GM23338 (cell line): ENCODE data around the gene NUDT21. TPM values are rescaled to one million over a fixed set of nuclear protein-coding genes. Genes with fewer than 3 reads are reported as not detected.

Experiments
- ATAC-seq: fragments of 200-7000 bp; cut with Tn5 transposase; 3 replicates; pipeline ENCODE4 v1.9.1; 2020
- DNase-seq: peaks from one replicate; pipeline ENCODE4 v3.0.0-alpha.2; 2015; ENCODE audit warnings: low spot score
- H2AFZ ChIP-seq: fragments of 200-600 bp; sonication (generic); 2 replicates; pipeline ENCODE4 v1.8.0; 2016; ENCODE audit warnings: antibody characterized with exemption, mild to moderate bottlenecking, moderate library complexity
- H3F3A ChIP-seq: fragments of 200-600 bp; sonication (generic); replicated peaks from 2 replicates; pipeline ENCODE4 v1.8.0; 2017; ENCODE audit warnings: antibody characterized with exemption, mixed run types, low read depth
- H3K27ac ChIP-seq: fragments of 200-600 bp; sonication (generic); 2 replicates; pipeline ENCODE4 v1.6.1; 2016; ENCODE audit warnings: low read depth
- H3K27me3 ChIP-seq: fragments of 200-600 bp; sonication (generic); 2 replicates; pipeline ENCODE4 v1.8.0; 2016; ENCODE audit warnings: mild to moderate bottlenecking, mixed run types, moderate library complexity; ENCODE audit not compliant: insufficient read depth
- H3K36me3 ChIP-seq: fragments of 200-600 bp; sonication (generic); 2 replicates; pipeline ENCODE4 v1.8.0; 2016; ENCODE audit warnings: mild to moderate bottlenecking; ENCODE audit not compliant: insufficient read depth
- H3K4me1 ChIP-seq: fragments of 200-600 bp; sonication (generic); 2 replicates; pipeline ENCODE4 v1.8.0; 2016; ENCODE audit warnings: mild to moderate bottlenecking, moderate library complexity; ENCODE audit not compliant: insufficient read depth
- H3K4me2 ChIP-seq: fragments of 200-600 bp; sonication (generic); 2 replicates; pipeline ENCODE4 v1.7.1; 2017; ENCODE audit warnings: mixed run types
- H3K4me3 ChIP-seq: fragments of 200-600 bp; sonication (generic); 2 replicates; pipeline ENCODE4 v1.6.1; 2016; ENCODE audit warnings: mixed run types
- H3K79me2 ChIP-seq: fragments of 200-600 bp; sonication (generic); replicated peaks from 2 replicates; pipeline ENCODE4 v1.8.0; 2017; ENCODE audit warnings: mild to moderate bottlenecking; ENCODE audit not compliant: insufficient read depth
- H3K9me2 ChIP-seq: fragments of 200-600 bp; sonication (generic); 2 replicates; pipeline ENCODE4 v1.8.0; 2017; ENCODE audit not compliant: insufficient read depth
- H4K20me1 ChIP-seq: fragments of 200-600 bp; sonication (generic); replicated peaks from 2 replicates; pipeline ENCODE4 v1.8.0; 2017; ENCODE audit warnings: mild to moderate bottlenecking; ENCODE audit not compliant: insufficient read depth
- H3K27ac Mint-ChIP-seq: 2 replicates; pipeline ENCODE4 v1.8.0; 2020; ENCODE audit warnings: inconsistent platforms, mild to moderate bottlenecking, moderate library complexity, mixed read lengths
- H3K27me3 Mint-ChIP-seq: 3 replicates; pipeline ENCODE4 v1.8.0; 2022; ENCODE audit warnings: low read depth, mild to moderate bottlenecking, moderate library complexity, mixed read lengths, inconsistent platforms; ENCODE audit not compliant: insufficient read depth, poor library complexity
- H3K36me3 Mint-ChIP-seq: 3 replicates; pipeline ENCODE4 v1.8.0; 2021; ENCODE audit warnings: low read depth, mild to moderate bottlenecking, inconsistent platforms, moderate library complexity, mixed read lengths
- H3K4me1 Mint-ChIP-seq: 3 replicates; pipeline ENCODE4 v1.8.0; 2020; ENCODE audit warnings: mild to moderate bottlenecking, inconsistent platforms, mixed read lengths
- H3K4me3 Mint-ChIP-seq: 3 replicates; pipeline ENCODE4 v1.8.0; 2021; ENCODE audit warnings: moderate library complexity, mild to moderate bottlenecking, inconsistent platforms, mixed read lengths
- H3K9me3 Mint-ChIP-seq: 3 replicates; pipeline ENCODE4 v1.8.0; 2020; ENCODE audit warnings: moderate library complexity, mild to moderate bottlenecking, inconsistent platforms, mixed read lengths
- CREB1 ChIP-seq: fragments of 250-450 bp; sonication (Bioruptor Pico); IDR thresholded peaks from 2 replicates; pipeline ENCODE4 v1.5.0; 2020; ENCODE audit warnings: low read depth, mild to moderate bottlenecking, moderate library complexity
- EZH2 ChIP-seq: fragments of 200-600 bp; sonication (generic); IDR thresholded peaks from one replicate; pipeline ENCODE4 v1.8.0; 2017; ENCODE audit warnings: antibody characterized with exemption, mild to moderate bottlenecking, low read depth; ENCODE audit not compliant: unreplicated experiment
- EZH2phosphoT487 ChIP-seq: fragments of 200-600 bp; sonication (generic); IDR thresholded peaks from one replicate; pipeline ENCODE4 v1.8.1; 2018; ENCODE audit warnings: antibody characterized with exemption; ENCODE audit not compliant: unreplicated experiment
- JUNB ChIP-seq: IDR thresholded peaks from one replicate; pipeline ENCODE4 v1.6.1; 2016; ENCODE audit warnings: antibody characterized with exemption; ENCODE audit not compliant: unreplicated experiment
- NANOG ChIP-seq: IDR thresholded peaks from 2 replicates; pipeline ENCODE4 v1.6.1; 2016; ENCODE audit warnings: antibody characterized with exemption, borderline replicate concordance
- POLR2AphosphoS5 ChIP-seq: IDR thresholded peaks from 2 replicates; pipeline ENCODE4 v1.6.1; 2016; ENCODE audit warnings: antibody characterized with exemption, low read depth
- STAT1 ChIP-seq: IDR thresholded peaks from one replicate; pipeline ENCODE4 v1.6.1; 2016; ENCODE audit warnings: antibody characterized with exemption; ENCODE audit not compliant: unreplicated experiment
- ZNF114 ChIP-seq: fragments of 250-450 bp; sonication (Bioruptor Pico); IDR thresholded peaks from 2 replicates; pipeline ENCODE4 v1.5.0; 2020; ENCODE audit warnings: mild to moderate bottlenecking, moderate library complexity
- ZNF331 ChIP-seq: fragments of 250-450 bp; sonication (Bioruptor Pico); IDR thresholded peaks from 2 replicates; pipeline ENCODE4 v1.5.0; 2020; ENCODE audit warnings: low read depth, mild to moderate bottlenecking, moderate library complexity
- polyA plus RNA-seq: library from polyadenylated mRNA; unstranded; fragments of >200 nt; fragmentation: Nextera tagmentation; extraction: Ambion mirVana; gene quantifications from 2 replicates; pipeline ENCODE4 v1.2.1, GENCODE V29; 2016
- total RNA-seq: library from RNA; depleted of rRNA; stranded (reverse); fragments of >200 nt; shearing (Covaris generic); gene quantifications from 2 replicates; pipeline ENCODE4 v1.2.3, GENCODE V29; 2014
- TF ChIP-seq, protein P1 (sequence below): fragments of 250-450 bp; sonication (Bioruptor Pico); IDR thresholded peaks from 2 replicates; pipeline ENCODE4 v1.5.0; 2020; ENCODE audit warnings: mild to moderate bottlenecking, moderate library complexity
- TF ChIP-seq, protein P2 (sequence below): IDR thresholded peaks from 2 replicates; pipeline ENCODE4 v1.6.1; 2016; ENCODE audit warnings: antibody characterized with exemption
- TF ChIP-seq, protein P3 (sequence below), 2 experiments: fragments of 200-600 bp in 1 of 2; sonication (generic) in 1 of 2; conservative IDR thresholded peaks; 2 replicates each; pipeline versions ENCODE4 v1.5.1 to v1.6.1; 2016 to 2017; ENCODE audit warnings: antibody characterized with exemption in 2 of 2, low read depth in 2 of 2, mild to moderate bottlenecking in 2 of 2, moderate library complexity in 1 of 2
- TF ChIP-seq, protein P4 (sequence below): IDR thresholded peaks from one replicate; pipeline ENCODE4 v1.6.1; 2018; ENCODE audit warnings: antibody characterized with exemption; ENCODE audit not compliant: unreplicated experiment

Gene NUDT21
- total and polyA plus RNA-seq, 2 experiments from 2014 or later, result 83.4 to 132 TPM

DNA sequence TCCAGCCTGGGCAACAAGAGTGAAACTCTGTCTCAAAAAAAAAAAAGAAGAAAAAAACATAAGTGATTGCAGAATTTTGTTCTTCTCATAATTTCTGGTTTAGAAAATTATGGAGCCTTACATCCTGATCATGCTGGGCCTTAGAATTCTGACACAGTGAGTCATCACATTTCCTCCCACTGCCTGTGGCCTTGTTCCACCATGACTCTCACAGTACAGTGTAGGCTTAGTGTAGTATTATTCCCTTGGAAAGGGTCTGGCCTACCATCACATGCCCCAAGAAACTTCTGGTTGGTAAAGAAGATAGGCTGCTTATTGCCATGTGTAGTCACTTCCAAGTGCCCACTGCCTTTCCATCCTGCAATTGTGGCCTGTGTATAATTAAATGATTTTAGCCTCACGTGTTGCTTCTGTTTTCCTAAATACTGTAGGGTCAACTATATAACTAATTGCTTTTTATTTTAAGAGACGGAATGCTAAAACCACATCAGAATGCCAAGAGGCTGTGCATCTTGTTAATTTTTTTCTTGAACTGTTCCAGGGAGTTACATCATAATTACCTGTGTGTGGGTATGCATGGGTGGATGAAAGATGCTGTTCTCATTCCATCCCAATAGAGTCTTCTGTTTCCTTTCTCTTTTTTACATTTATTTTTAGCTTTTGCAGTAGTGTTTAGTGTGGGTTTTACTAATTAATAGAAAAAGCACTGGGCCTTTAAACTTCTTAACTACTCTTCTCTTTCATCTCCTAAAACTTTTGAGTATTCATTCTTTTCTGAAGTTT lies 26.2 kb upstream of the NUDT21 start:
- Histone ChIP-seq H3F3A (no peaks in the 10 kb centered on the region), H3K4me1 (no peaks in the 10 kb centered on the region; the same call in 1 of the 2 replicates), H4K20me1 (peaks cover under 1% of the 10 kb centered on the region), H2AFZ (no peak overlapping the region), H3K27ac (0 out of 2 replicates have a peak overlapping the region, but pooled peaks have one; percentile 42), H3K79me2 (no peaks in the 10 kb centered on the region), H3K27me3 (no peaks in the 10 kb centered on the region), H3K9me2 (no peaks in the 10 kb centered on the region), H3K4me3 (no peak overlapping the region), H3K36me3 (peaks cover 39% of the 10 kb centered on the region), H3K4me2 (no peak overlapping the region)
- H3K4me1 Mint-ChIP-seq, result peaks cover 9% of the 10 kb centered on the region; the same call in 2 of the 3 replicates
- peaks cover 53% of the 10 kb centered on the region for H3K36me3 Mint-ChIP-seq
- H3K27me3 Mint-ChIP-seq, result no peaks in the 10 kb centered on the region
- H3K9me3 Mint-ChIP-seq, result no peaks in the 10 kb centered on the region
- no peak for TF ChIP-seq EZH2
- no peak for TF ChIP-seq ZNF331 (CRISPR knock-in tag)
- no peak for TF ChIP-seq ZNF114
- no peak for TF ChIP-seq STAT1
- TF ChIP-seq POLR2AphosphoS5, result no peak
- TF ChIP-seq, protein P1, sequence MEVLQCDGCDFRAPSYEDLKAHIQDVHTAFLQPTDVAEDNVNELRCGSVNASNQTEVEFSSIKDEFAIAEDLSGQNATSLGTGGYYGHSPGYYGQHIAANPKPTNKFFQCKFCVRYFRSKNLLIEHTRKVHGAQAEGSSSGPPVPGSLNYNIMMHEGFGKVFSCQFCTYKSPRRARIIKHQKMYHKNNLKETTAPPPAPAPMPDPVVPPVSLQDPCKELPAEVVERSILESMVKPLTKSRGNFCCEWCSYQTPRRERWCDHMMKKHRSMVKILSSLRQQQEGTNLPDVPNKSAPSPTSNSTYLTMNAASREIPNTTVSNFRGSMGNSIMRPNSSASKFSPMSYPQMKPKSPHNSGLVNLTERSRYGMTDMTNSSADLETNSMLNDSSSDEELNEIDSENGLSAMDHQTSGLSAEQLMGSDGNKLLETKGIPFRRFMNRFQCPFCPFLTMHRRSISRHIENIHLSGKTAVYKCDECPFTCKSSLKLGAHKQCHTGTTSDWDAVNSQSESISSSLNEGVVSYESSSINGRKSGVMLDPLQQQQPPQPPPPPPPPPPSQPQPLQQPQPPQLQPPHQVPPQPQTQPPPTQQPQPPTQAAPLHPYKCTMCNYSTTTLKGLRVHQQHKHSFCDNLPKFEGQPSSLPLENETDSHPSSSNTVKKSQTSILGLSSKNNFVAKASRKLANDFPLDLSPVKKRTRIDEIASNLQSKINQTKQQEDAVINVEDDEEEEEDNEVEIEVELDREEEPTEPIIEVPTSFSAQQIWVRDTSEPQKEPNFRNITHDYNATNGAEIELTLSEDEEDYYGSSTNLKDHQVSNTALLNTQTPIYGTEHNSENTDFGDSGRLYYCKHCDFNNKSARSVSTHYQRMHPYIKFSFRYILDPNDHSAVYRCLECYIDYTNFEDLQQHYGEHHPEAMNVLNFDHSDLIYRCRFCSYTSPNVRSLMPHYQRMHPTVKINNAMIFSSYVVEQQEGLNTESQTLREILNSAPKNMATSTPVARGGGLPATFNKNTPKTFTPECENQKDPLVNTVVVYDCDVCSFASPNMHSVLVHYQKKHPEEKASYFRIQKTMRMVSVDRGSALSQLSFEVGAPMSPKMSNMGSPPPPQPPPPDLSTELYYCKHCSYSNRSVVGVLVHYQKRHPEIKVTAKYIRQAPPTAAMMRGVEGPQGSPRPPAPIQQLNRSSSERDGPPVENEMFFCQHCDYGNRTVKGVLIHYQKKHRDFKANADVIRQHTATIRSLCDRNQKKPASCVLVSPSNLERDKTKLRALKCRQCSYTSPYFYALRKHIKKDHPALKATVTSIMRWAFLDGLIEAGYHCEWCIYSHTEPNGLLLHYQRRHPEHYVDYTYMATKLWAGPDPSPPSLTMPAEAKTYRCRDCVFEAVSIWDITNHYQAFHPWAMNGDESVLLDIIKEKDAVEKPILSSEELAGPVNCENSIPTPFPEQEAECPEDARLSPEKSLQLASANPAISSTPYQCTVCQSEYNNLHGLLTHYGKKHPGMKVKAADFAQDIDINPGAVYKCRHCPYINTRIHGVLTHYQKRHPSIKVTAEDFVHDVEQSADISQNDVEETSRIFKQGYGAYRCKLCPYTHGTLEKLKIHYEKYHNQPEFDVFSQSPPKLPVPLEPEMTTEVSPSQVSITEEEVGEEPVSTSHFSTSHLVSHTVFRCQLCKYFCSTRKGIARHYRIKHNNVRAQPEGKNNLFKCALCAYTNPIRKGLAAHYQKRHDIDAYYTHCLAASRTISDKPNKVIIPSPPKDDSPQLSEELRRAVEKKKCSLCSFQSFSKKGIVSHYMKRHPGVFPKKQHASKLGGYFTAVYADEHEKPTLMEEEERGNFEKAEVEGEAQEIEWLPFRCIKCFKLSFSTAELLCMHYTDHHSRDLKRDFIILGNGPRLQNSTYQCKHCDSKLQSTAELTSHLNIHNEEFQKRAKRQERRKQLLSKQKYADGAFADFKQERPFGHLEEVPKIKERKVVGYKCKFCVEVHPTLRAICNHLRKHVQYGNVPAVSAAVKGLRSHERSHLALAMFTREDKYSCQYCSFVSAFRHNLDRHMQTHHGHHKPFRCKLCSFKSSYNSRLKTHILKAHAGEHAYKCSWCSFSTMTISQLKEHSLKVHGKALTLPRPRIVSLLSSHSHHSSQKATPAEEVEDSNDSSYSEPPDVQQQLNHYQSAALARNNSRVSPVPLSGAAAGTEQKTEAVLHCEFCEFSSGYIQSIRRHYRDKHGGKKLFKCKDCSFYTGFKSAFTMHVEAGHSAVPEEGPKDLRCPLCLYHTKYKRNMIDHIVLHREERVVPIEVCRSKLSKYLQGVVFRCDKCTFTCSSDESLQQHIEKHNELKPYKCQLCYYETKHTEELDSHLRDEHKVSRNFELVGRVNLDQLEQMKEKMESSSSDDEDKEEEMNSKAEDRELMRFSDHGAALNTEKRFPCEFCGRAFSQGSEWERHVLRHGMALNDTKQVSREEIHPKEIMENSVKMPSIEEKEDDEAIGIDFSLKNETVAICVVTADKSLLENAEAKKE (CRISPR knock-in tag), result no peak
- no peak for TF ChIP-seq CREB1
- TF ChIP-seq, protein P2, sequence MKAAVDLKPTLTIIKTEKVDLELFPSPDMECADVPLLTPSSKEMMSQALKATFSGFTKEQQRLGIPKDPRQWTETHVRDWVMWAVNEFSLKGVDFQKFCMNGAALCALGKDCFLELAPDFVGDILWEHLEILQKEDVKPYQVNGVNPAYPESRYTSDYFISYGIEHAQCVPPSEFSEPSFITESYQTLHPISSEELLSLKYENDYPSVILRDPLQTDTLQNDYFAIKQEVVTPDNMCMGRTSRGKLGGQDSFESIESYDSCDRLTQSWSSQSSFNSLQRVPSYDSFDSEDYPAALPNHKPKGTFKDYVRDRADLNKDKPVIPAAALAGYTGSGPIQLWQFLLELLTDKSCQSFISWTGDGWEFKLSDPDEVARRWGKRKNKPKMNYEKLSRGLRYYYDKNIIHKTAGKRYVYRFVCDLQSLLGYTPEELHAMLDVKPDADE, result no peak
- TF ChIP-seq, protein P3, sequence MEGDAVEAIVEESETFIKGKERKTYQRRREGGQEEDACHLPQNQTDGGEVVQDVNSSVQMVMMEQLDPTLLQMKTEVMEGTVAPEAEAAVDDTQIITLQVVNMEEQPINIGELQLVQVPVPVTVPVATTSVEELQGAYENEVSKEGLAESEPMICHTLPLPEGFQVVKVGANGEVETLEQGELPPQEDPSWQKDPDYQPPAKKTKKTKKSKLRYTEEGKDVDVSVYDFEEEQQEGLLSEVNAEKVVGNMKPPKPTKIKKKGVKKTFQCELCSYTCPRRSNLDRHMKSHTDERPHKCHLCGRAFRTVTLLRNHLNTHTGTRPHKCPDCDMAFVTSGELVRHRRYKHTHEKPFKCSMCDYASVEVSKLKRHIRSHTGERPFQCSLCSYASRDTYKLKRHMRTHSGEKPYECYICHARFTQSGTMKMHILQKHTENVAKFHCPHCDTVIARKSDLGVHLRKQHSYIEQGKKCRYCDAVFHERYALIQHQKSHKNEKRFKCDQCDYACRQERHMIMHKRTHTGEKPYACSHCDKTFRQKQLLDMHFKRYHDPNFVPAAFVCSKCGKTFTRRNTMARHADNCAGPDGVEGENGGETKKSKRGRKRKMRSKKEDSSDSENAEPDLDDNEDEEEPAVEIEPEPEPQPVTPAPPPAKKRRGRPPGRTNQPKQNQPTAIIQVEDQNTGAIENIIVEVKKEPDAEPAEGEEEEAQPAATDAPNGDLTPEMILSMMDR (conservative IDR thresholded peaks at IDR 0.05; ENCODE audit: low read depth in 2 of 2), result no peak
- no peak for TF ChIP-seq JUNB
- TF ChIP-seq, protein P4, sequence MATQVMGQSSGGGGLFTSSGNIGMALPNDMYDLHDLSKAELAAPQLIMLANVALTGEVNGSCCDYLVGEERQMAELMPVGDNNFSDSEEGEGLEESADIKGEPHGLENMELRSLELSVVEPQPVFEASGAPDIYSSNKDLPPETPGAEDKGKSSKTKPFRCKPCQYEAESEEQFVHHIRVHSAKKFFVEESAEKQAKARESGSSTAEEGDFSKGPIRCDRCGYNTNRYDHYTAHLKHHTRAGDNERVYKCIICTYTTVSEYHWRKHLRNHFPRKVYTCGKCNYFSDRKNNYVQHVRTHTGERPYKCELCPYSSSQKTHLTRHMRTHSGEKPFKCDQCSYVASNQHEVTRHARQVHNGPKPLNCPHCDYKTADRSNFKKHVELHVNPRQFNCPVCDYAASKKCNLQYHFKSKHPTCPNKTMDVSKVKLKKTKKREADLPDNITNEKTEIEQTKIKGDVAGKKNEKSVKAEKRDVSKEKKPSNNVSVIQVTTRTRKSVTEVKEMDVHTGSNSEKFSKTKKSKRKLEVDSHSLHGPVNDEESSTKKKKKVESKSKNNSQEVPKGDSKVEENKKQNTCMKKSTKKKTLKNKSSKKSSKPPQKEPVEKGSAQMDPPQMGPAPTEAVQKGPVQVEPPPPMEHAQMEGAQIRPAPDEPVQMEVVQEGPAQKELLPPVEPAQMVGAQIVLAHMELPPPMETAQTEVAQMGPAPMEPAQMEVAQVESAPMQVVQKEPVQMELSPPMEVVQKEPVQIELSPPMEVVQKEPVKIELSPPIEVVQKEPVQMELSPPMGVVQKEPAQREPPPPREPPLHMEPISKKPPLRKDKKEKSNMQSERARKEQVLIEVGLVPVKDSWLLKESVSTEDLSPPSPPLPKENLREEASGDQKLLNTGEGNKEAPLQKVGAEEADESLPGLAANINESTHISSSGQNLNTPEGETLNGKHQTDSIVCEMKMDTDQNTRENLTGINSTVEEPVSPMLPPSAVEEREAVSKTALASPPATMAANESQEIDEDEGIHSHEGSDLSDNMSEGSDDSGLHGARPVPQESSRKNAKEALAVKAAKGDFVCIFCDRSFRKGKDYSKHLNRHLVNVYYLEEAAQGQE, result no peak
- no peak for TF ChIP-seq EZH2phosphoT487
- no peak for TF ChIP-seq NANOG
- no peak overlapping the region for H3K4me3 Mint-ChIP-seq
- ATAC-seq, result no peak
- no peak for DNase-seq
- peak overlapping the region; percentile 56; the same call in 1 of the 2 replicates for H3K27ac Mint-ChIP-seq
